Astrocyte of the cerebellum (primary cell): Measurements from ENCODE around the gene PLA2G2D.

ENCODE experiments used
- DNase-seq: peaks from one replicate; pipeline ENCODE4 v3.0.0-alpha.2; 2011; ENCODE audit warnings: low read depth
- H3K4me3 ChIP-seq: 2 replicates; pipeline ENCODE4 v1.5.1; 2011; ENCODE audit warnings: mild to moderate bottlenecking, low read depth, low read length, moderate library complexity
- in situ Hi-C: cut with HindIII; loops from 2 replicates; pipeline ENCODE4 v1.10.0; 2017; ENCODE audit warnings: low sequenced_read_pairs
- TF ChIP-seq, protein P1 (sequence below): IDR thresholded peaks from 2 replicates; pipeline ENCODE4 v1.5.1; 2012; ENCODE audit warnings: low read length, low read depth, moderate library complexity, mild to moderate bottlenecking; ENCODE audit errors: missing control alignments

PLA2G2D gene

DNA sequence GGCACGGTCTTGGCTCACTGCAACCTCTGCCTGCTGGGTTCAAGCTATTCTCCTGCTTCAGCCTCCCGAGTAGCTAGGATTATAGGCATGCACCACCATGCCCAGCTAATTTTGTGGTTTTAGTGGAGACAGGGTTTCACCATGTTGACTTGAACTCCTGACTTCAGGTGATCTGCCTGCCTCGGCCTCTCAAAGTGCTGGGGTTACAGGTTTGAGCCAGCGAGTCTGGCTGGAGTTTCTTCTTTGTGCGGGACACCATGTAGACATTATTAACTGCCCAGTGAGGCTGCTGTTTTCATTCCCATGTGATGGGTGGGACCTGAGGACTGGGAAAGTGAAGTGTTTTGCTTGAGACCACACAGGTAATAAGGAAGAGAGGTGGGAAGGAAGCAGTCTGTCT, 26.0 kb downstream of the PLA2G2D start:
- no peak overlapping the region for H3K4me3 ChIP-seq
- in situ Hi-C loops, result no loop called here
- no peak for DNase-seq
- TF ChIP-seq, protein P1, sequence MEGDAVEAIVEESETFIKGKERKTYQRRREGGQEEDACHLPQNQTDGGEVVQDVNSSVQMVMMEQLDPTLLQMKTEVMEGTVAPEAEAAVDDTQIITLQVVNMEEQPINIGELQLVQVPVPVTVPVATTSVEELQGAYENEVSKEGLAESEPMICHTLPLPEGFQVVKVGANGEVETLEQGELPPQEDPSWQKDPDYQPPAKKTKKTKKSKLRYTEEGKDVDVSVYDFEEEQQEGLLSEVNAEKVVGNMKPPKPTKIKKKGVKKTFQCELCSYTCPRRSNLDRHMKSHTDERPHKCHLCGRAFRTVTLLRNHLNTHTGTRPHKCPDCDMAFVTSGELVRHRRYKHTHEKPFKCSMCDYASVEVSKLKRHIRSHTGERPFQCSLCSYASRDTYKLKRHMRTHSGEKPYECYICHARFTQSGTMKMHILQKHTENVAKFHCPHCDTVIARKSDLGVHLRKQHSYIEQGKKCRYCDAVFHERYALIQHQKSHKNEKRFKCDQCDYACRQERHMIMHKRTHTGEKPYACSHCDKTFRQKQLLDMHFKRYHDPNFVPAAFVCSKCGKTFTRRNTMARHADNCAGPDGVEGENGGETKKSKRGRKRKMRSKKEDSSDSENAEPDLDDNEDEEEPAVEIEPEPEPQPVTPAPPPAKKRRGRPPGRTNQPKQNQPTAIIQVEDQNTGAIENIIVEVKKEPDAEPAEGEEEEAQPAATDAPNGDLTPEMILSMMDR, result no peak

DNA sequence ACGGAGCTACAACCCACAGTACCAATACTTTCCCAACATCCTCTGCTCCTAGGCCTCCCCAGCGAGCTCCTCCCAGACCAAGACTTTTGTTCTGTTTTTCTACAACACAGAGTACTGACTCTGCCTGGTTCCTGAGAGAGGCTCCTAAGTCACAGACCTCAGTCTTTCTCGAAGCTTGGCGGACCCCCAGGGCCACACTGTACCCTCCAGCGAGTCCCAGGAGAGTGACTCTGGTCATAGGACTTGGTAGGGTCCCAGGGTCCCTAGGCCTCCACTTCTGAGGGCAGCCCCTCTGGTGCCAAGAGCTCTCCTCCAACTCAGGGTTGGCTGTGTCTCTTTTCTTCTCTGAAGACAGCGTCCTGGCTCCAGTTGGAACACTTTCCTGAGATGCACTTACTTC, 28.7 kb downstream of the PLA2G2D start:
- DNase-seq, result no peak
- TF ChIP-seq, protein P1, result no peak
- H3K4me3 ChIP-seq, result no peak overlapping the region
- in situ Hi-C loops, result no loop called here

DNA sequence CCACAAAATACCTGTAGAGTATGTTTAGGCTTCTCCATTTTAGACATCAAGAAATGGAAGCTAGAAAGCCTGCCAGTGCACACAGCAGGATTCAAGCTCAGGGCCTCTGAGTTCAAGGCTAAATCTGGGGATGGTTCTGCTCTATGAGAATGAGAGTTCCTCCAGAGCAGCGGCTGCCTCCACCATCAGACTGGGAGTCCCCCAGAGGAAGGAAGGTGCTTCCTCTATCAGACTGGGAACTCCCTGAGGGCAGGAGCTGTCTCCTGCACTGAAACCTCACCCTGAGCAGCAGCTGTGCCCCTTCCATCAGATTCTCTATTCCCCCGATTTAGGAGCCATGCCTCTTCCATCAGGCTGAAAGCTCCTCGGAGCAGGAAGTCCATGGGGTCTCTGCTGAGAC, 29.2 kb downstream of the PLA2G2D start:
- no peak overlapping the region for H3K4me3 ChIP-seq
- TF ChIP-seq, protein P1, result no peak
- no peak for DNase-seq
- in situ Hi-C loops, result no loop called here

DNA sequence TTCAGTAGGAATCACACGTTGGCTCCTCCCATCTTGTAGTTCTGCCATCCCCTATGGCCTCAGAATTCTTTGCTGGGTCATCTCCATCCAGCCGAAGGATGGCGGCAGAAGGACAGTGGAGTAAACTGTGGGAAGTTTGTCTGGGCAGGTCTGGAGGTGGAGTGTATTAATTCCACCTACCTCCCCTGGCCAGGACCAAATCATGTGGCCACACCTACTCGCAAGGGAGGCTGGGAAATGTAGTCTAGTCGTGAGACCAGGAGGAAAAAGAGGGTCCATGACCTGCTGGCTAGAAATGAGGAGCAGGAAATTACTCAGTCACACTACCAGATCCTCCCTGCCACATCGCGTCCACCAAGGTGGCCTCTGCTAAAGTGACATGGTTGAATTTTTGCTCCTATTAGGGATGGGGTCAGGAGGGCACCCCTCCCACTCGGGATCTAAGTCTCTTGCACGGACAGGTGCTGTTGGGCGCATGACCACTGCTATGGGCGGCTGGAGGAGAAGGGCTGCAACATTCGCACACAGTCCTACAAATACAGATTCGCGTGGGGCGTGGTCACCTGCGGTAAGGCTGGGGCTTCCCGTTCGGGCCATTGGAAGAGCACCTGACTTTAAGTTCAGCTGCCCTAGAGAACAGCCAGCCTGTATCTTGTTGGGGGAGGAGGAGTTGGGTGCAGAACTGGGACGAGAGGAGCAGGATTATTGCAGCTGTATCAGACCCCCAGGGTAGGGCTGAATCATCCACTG, 29.8 kb downstream of the PLA2G2D start:
- DNase-seq, result no peak
- TF ChIP-seq, protein P1, result no peak
- in situ Hi-C loops, result no loop called here
- H3K4me3 ChIP-seq, result no peak overlapping the region

DNA sequence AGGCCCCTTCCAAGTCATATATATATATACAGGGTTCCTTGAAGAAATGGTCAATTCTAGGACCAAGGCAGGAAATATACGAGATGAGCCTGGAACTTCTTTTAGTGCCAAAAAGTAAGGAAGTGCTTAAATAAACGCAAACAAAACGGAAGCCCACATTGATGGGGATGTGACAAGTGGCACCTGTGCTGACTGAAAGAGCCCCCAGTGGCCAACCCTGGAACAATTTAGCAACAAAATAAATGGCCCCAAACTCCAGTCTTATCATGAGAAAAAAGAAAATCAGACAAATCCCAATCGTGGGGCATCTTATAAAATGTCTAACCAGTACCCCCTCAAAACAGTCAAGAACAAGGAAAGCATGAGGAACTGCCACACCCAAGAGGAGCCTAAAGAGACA, 31.7 kb downstream of the PLA2G2D start:
- in situ Hi-C loops, result no loop called here
- H3K4me3 ChIP-seq, result no peak overlapping the region
- DNase-seq, result no peak
- TF ChIP-seq, protein P1, result peak; percentile 10

DNA sequence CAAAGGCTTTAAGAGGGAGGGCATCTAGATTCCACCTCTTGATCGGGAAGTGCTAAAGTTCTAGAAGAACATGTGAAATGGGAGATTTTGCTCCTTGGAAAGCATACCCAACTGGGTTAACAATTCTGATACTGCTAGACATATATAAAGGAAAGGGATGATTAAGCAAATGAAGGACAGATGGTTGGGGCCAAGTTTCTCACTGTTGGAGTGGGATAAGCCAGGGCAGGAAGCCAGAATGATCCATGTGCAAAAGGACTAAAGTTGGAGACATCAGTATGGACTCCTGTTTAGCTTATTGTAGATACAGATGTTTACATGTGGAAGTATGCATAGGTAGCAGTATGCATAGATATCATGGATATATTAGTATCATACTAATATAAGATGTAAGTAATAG, 32.5 kb downstream of the PLA2G2D start:
- DNase-seq, result no peak
- H3K4me3 ChIP-seq, result no peak overlapping the region
- TF ChIP-seq, protein P1, result no peak
- in situ Hi-C loops, result no loop called here
